Sigmoid colon (tissue), 4 donors: ENCODE results near the gene C2orf80.

ENCODE experiments used
- EP300 ChIP-seq, 4 donors: sonication (generic); formaldehyde crosslinking; IDR thresholded peaks; one replicate each; pipeline ENCODE4 v1.6.1; 2017; ENCODE audit warnings: antibody characterized with exemption in 4 of 4
- POLR2A ChIP-seq, 2 donors: fragments of 450-650 bp; IDR thresholded peaks; one replicate each; pipeline ENCODE4 v1.6.1; 2016; ENCODE audit warnings: antibody characterized with exemption in 2 of 2, mild to moderate bottlenecking in 2 of 2, moderate library complexity in 2 of 2
- POLR2AphosphoS5 ChIP-seq, 4 donors: sonication (generic); formaldehyde crosslinking; IDR thresholded peaks; one replicate each; pipeline ENCODE4 v1.6.1; 2017; ENCODE audit warnings: antibody characterized with exemption in 4 of 4
- TF ChIP-seq, protein P1 (sequence below), 4 experiments: fragments of 450-650 bp in 3 of 4; fragments of 200-600 bp in 1 of 4; IDR thresholded peaks; one replicate each; pipeline ENCODE4 v1.5.1; 2016 to 2019; ENCODE audit warnings: antibody characterized with exemption in 4 of 4, mild to moderate bottlenecking in 3 of 4, moderate library complexity in 2 of 4

DNA sequence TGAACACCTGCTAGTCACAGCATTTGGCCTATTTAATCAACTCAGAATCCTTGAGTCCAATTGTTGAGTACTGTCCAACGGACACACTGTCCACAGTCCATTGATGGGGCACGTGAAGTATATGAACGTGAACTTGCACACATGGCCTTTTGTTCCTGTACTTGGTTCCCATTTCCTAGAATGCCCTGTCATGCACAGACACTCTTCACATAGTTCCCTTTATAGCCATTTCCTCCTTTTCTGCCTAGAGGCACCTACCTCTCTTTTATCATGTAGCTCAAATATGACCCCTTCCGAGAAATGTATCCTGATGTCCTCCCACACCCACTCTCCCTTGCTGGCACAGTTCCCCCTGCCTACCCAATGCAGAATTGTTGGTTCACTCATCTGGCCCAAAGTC is 17.7 kb downstream of the C2orf80 start:
- TF ChIP-seq POLR2AphosphoS5 (IDR thresholded peaks at IDR 0.05) (no peak), EP300 (IDR thresholded peaks at IDR 0.05) (no peak), POLR2A (IDR thresholded peaks at IDR 0.05) (no peak)
- TF ChIP-seq, protein P1, sequence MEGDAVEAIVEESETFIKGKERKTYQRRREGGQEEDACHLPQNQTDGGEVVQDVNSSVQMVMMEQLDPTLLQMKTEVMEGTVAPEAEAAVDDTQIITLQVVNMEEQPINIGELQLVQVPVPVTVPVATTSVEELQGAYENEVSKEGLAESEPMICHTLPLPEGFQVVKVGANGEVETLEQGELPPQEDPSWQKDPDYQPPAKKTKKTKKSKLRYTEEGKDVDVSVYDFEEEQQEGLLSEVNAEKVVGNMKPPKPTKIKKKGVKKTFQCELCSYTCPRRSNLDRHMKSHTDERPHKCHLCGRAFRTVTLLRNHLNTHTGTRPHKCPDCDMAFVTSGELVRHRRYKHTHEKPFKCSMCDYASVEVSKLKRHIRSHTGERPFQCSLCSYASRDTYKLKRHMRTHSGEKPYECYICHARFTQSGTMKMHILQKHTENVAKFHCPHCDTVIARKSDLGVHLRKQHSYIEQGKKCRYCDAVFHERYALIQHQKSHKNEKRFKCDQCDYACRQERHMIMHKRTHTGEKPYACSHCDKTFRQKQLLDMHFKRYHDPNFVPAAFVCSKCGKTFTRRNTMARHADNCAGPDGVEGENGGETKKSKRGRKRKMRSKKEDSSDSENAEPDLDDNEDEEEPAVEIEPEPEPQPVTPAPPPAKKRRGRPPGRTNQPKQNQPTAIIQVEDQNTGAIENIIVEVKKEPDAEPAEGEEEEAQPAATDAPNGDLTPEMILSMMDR (IDR thresholded peaks at IDR 0.05): no peak
